SKM-1 (cell line): Measurements from ENCODE around the gene AGBL1.

Source experiments
- DNase-seq: peaks from one replicate; lab custom pipeline; 2025; ENCODE audit not compliant: unreplicated experiment; lab: John Stamatoyannopoulos, UW

The AGBL1 gene

GRCh38 chr15:86572368-86572841 lies 492.7 kb downstream of the AGBL1 start:
- DNase-seq = no peak

GRCh38 chr15:86573476-86573875 lies 493.8 kb downstream of the AGBL1 start:
- no peak for DNase-seq

GRCh38 chr15:86588413-86588812 lies 508.7 kb downstream of the AGBL1 start:
- no peak for DNase-seq

GRCh38 chr15:86590461-86590860 lies 510.8 kb downstream of the AGBL1 start:
- DNase-seq = no peak

GRCh38 chr15:86591158-86591557 lies 511.5 kb downstream of the AGBL1 start:
- DNase-seq = no peak

- no peak for DNase-seq
These were observed 512.5 kb downstream of the AGBL1 start for GRCh38 chr15:86591994-86592735.

GRCh38 chr15:86595741-86596140 lies 516.1 kb downstream of the AGBL1 start:
- DNase-seq = no peak

- DNase-seq = no peak
These were observed 523.8 kb downstream of the AGBL1 start for GRCh38 chr15:86603466-86603865.

- DNase-seq = no peak
These were observed 529.0 kb downstream of the AGBL1 start for GRCh38 chr15:86608461-86609205.

- DNase-seq = no peak
These were observed 529.6 kb downstream of the AGBL1 start for GRCh38 chr15:86609275-86609674.

GRCh38 chr15:86610038-86610437 lies 530.4 kb downstream of the AGBL1 start:
- DNase-seq = no peak

GRCh38 chr15:86611417-86612040 lies 531.9 kb downstream of the AGBL1 start:
- no peak for DNase-seq

GRCh38 chr15:86615411-86615810 lies 535.7 kb downstream of the AGBL1 start:
- no peak for DNase-seq

GRCh38 chr15:86615816-86616215 lies 536.1 kb downstream of the AGBL1 start:
- no peak for DNase-seq

- DNase-seq = no peak
These were observed 537.1 kb downstream of the AGBL1 start for GRCh38 chr15:86616771-86617170.

- no peak for DNase-seq
These were observed 540.5 kb downstream of the AGBL1 start for GRCh38 chr15:86620157-86620556.

- DNase-seq = no peak
These were observed 541.1 kb downstream of the AGBL1 start for GRCh38 chr15:86620641-86621349.

GRCh38 chr15:86623236-86623635 lies 543.6 kb downstream of the AGBL1 start:
- no peak for DNase-seq

- DNase-seq = peak; percentile 26
These were observed 544.8 kb downstream of the AGBL1 start for GRCh38 chr15:86624261-86625036.
